GM18951 (cell line): ENCODE results near the gene ST3GAL5.

Source experiments
- POLR2A ChIP-seq: IDR thresholded peaks from 4 replicates; pipeline ENCODE4 v1.6.1; 2011; ENCODE audit warnings: mild to moderate bottlenecking; ENCODE audit not compliant: insufficient read length, insufficient read depth; ENCODE audit errors: extremely low read depth
- in situ Hi-C: fragments of 300-500 bp; cut with MboI; formaldehyde crosslinking; loops from one replicate; pipeline ENCODE4 v1.12.0; 2022; ENCODE audit warnings: low sequenced_read_pairs, mixed read lengths, inconsistent platforms; ENCODE audit not compliant: unreplicated experiment

ST3GAL5 gene

DNA sequence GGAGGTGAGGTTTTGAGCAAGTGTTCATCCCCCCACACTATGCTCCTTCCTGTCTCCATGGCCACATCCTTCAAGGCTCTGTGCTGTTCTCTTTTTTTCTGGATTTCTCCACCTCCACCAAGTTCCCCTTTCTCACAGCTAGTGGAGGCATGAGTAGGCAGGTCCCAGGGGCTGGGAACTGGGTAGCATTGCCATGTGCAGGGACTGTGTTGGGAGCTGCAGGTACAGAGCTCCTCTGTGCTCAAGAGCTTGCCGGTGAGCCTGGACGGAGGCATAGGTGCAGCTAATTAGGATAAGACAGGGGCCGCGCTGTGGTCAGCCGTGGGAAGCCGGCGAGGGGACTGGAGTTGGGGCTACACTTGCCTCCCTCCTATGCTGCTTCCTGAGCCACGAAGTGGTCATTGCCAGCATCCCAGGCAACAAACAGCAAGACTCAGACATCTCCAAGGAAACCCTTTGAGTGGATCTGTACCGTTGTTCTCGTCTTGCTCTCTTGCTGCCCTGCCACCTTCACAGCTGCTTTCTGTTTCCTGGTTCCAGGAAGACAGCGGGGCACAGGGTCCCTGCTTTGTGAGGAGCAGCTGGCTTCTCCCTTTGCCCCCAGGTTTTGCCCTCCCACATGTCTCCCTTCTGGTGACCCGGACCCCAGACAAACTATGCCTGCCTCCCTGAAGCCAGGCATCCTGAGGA, 98.1 kb downstream of the ST3GAL5 start:
- in situ Hi-C loops, result no loop called here
- TF ChIP-seq POLR2A, result no peak

GRCh38 chr2:85790032-85790431, 98.8 kb downstream of the ST3GAL5 start:
- TF ChIP-seq POLR2A, result no peak
- in situ Hi-C loops, result no loop called here

DNA sequence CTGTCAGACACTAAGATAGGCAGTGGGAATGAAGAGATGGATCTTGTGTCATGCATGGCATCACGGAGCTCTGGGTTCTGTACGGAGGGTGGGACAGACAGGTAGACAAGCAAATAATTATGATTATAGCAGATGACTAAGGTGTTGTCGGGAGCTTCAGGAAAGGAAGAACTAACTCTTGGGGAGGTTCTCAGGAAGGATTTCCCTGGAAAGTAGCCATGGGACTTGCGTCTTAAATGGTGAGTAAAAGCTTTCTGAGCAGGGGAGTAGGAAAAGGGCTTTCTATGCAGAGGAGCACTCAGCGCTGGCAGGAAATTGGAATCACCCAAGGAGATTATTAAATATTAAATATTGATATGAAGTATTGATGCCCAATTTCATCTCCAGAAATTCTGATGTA, 99.5 kb downstream of the ST3GAL5 start:
- in situ Hi-C loops, result no loop called here
- TF ChIP-seq POLR2A, result no peak

GRCh38 chr2:85788603-85789002, 100.2 kb downstream of the ST3GAL5 start:
- in situ Hi-C loops, result no loop called here
- TF ChIP-seq POLR2A, result no peak

DNA sequence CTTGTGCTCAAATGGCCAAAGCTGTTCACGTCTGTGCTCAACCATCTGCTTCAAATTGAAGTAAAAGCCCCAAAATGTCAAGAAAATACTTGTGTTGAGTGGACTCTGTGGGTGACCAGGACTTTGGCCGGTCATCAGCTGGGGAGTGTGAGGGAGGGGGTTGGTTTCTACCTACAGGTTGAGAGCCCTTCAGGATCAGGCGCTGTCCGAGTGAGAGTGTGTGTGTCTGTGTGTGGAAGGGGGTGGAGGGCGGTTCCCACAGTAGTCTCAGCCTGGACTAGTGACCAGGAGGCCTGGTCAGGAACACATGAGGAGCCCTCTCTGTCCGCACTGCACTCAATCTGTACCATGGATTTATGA, 100.8 kb downstream of the ST3GAL5 start:
- in situ Hi-C loops, result no loop called here
- no peak for TF ChIP-seq POLR2A

DNA sequence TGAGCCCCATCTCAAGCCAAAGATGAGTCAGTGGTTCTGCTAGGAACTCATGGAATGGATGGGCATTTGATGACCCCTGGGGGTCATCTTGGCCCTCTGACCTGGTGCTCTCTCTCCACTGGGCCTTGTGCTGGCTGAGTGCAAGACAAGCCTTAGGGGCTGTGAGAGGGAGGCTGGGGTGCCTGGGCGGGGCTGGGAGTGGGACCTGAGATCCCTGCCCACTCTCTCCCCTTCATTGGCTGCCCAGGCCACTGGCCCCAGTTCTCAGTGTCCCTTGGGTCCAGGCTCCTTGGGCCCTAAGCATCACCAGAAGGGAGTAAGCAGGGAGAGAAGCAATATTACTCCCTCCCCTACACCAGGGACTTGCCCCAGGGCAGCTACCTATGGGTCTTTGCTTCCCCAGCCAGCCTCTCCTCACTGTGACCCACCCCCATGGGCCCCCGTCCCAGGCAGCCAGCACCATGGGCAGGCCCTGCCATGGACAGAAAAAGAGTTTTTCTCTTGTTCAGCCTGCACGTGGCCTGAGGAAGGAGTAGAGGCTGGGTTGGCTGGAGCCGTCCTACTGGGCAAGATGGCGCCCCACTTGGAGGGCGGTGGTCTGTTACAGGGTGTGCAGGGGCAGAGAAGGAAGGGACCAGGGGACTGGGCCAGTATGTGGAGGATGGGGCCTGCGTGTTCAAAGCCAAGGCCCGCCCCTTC, 101.4 kb downstream of the ST3GAL5 start:
- TF ChIP-seq POLR2A, result no peak
- in situ Hi-C loops, result no loop called here
